Tibial artery (tissue), 4 donors: ENCODE data around the gene THADA.

Experiments used
- DNase-seq, 2 donors: peaks; one replicate each; pipeline ENCODE4 v3.0.0-alpha.2; 2019
- H3K27ac ChIP-seq, 2 donors: fragments of 200-600 bp; sonication (generic) in 1 of 2; 1 replicate in 1 of 2; 2 replicates in 1 of 2; pipeline ENCODE4 v1.5.1; 2018 to 2019; ENCODE audit warnings: mild to moderate bottlenecking in 1 of 2
- H3K27me3 ChIP-seq, 2 donors: fragments of 200-600 bp; sonication (generic) in 1 of 2; one replicate each; pipeline versions ENCODE4 v1.5.1 to v1.6.0; 2016 to 2019
- H3K36me3 ChIP-seq, 3 donors: fragments of 200-600 bp; sonication (generic) in 2 of 3; one replicate each; pipeline ENCODE4 v1.5.1; 2016 to 2019; ENCODE audit warnings: mild to moderate bottlenecking in 2 of 3
- H3K4me1 ChIP-seq, 4 donors: fragments of 200-600 bp; sonication (generic) in 2 of 4; 1 replicate in 3 of 4; 2 replicates in 1 of 4; pipeline ENCODE4 v1.5.1; 2016 to 2019
- H3K4me3 ChIP-seq, 2 donors: fragments of 200-600 bp; sonication (generic) in 1 of 2; 1 replicate in 1 of 2; 2 replicates in 1 of 2; pipeline ENCODE4 v1.5.1; 2018 to 2019; ENCODE audit warnings: mild to moderate bottlenecking in 2 of 2
- H3K9me3 ChIP-seq, 3 donors: fragments of 200-600 bp; sonication (generic) in 1 of 3; one replicate each; pipeline ENCODE4 v1.5.1; 2016 to 2019
- intact Hi-C: fragments of 100-400 bp; cut with DNase I; formaldehyde crosslinking; loops from one replicate; pipeline ENCODE4 v1.15.0; 2023; ENCODE audit warnings: low total_unique reads
- TF ChIP-seq, protein P1 (sequence below), 2 experiments: fragments of 200-600 bp in 1 of 2; fragments of 450-650 bp in 1 of 2; IDR thresholded peaks; one replicate each; pipeline ENCODE4 v1.5.1; 2017 to 2019; ENCODE audit warnings: antibody characterized with exemption in 2 of 2, mild to moderate bottlenecking in 1 of 2, moderate library complexity in 1 of 2

THADA gene

DNA sequence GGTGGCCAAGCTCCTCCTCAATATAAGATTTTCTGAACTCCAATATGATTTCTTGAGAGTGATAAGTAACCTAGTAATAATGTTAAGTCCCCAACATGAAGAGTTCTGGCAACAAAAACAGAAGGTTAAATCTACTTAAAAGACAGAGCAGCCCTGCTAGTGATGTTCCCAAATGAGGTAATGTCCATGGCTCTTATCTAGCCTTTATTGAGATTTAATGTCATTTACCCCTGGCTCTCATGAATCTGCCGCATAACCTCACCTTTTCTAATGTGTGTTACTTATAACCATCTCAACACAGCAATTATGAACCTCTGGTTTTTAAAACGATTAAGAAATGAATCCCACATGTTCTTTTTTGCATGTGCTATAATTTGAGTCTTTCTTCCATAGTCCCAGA is 201.9 kb downstream of the THADA start:
- DNase-seq, result no peak
- H3K4me1 ChIP-seq, result peaks cover 0 to 69% (median 27%) of the 10 kb centered on the region in 4 donors
- no peak overlapping the region for H3K4me3 ChIP-seq
- H3K36me3 ChIP-seq, result peaks cover 0 to 6% (median 4%) of the 10 kb centered on the region in 3 donors
- TF ChIP-seq, protein P1, sequence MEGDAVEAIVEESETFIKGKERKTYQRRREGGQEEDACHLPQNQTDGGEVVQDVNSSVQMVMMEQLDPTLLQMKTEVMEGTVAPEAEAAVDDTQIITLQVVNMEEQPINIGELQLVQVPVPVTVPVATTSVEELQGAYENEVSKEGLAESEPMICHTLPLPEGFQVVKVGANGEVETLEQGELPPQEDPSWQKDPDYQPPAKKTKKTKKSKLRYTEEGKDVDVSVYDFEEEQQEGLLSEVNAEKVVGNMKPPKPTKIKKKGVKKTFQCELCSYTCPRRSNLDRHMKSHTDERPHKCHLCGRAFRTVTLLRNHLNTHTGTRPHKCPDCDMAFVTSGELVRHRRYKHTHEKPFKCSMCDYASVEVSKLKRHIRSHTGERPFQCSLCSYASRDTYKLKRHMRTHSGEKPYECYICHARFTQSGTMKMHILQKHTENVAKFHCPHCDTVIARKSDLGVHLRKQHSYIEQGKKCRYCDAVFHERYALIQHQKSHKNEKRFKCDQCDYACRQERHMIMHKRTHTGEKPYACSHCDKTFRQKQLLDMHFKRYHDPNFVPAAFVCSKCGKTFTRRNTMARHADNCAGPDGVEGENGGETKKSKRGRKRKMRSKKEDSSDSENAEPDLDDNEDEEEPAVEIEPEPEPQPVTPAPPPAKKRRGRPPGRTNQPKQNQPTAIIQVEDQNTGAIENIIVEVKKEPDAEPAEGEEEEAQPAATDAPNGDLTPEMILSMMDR (IDR thresholded peaks at IDR 0.05), result no peak
- peak overlapping the region; percentile 10 to 68 for H3K27ac ChIP-seq
- no peaks in the 10 kb centered on the region for H3K27me3 ChIP-seq
- no peaks in the 10 kb centered on the region for H3K9me3 ChIP-seq
- intact Hi-C loops, result loop anchor here (10.0 kb wide), 1 partner anchor 49 kb away; no protein-coding TSS in a partner anchor

DNA sequence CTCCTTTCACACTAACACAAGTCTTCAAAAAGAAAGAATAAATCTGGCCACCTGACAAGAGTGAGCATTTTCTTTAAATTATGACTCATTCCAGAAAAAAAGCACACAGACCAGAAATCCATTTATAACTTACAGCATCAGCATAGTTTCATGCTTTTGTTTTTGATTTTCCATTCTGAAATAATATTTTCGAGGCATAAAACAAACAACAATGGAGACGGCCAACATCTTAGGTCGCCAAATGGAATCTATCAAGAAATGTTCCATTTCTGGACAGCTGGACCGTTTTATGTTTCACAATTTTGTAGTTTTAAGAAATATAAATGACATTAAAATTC is 204.0 kb downstream of the THADA start:
- Histone ChIP-seq H3K4me1 (peaks cover 0 to 79% (median 31%) of the 10 kb centered on the region in 4 donors), H3K27me3 (no peaks in the 10 kb centered on the region), H3K9me3 (no peaks in the 10 kb centered on the region), H3K36me3 (peaks cover 0 to 6% (median 4%) of the 10 kb centered on the region in 3 donors), H3K27ac (peak overlapping the region; percentile 61 to 68), H3K4me3 (no peak overlapping the region)
- intact Hi-C loops, result loop anchor here (10.0 kb wide), 1 partner anchor 47 kb away; no protein-coding TSS in a partner anchor
- TF ChIP-seq, protein P1 (IDR thresholded peaks at IDR 0.05), result no peak
- no peak for DNase-seq

DNA sequence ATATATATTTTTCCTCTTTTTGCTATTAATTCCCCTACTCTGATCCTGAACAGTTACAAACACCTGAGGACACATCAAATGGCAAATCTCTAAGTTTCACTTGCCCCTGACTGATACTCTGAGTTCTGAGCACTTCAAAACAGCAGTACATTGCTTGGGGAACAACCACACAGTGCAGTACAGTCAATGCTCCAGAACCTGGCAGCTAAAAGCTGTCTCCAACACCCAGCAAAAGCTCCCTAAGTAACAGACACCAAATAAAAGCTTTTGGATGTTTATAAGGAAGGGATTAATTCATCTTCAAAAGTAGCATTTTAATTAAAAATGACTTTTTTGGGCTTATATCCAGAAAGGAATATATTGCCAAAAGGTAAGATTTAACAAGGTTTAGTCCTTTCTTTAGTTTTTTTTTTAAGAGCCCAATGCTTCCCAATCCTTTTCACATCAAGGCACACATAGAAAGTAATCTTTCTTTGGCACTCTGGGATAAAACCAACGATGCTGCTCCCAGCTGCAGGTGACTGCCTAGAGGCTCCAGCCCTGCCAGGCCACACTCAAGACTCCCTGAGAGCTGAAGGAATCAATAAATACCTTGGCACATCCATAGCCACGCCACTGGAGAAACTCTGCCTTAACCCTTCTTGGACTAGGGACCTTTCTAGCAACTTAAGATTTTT is 204.5 kb downstream of the THADA start:
- DNase-seq, result no peak
- Histone ChIP-seq H3K4me3 (no peak overlapping the region), H3K27ac (peak overlapping the region; percentile 61 to 68), H3K36me3 (peaks cover 0 to 4% (median 3%) of the 10 kb centered on the region in 3 donors), H3K4me1 (peaks cover 0 to 76% (median 27%) of the 10 kb centered on the region in 4 donors), H3K27me3 (no peaks in the 10 kb centered on the region), H3K9me3 (no peaks in the 10 kb centered on the region)
- TF ChIP-seq, protein P1 (IDR thresholded peaks at IDR 0.05), result no peak
- intact Hi-C loops, result loop anchor here (10.0 kb wide), 1 partner anchor 47 kb away; no protein-coding TSS in a partner anchor

DNA sequence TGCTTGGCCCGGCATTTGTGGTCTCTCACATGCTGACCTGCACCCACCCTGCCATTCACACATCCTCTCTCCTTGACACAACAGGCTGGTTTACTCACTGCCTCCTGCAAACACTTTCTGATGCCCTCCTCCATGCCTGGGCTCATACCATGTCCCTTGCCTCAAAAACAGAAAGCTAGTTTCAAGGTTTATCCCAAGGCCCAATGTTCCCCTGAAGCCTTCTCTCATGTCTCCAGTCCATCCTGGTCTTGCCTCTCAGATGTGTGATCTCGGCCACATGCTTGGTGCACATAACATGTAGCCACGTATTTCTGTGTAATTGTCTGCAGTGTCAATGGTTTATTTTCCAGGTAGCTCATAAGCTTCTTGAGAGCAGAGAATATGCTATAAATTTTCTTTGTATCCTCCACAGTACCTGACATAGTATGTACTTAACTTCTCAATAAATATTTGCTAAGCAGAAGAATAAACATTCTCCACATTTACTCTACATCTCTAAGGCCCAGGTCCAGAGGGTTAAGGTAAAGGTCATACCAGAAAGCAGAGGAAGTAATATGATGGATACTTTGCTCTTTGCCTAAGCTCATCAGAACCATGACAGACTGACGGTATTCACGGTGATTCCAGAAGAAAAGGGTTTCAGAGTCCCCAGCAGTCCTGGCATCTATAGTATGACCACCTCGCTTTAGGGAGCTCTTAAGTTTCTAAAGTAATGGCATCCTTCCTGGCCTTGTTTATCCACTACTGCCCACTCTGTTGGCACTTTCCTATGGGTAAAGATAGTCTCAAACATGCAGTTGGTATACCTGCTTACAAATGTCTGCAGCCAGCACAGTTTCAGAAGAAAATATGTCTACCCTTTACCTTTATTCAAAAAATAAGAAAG is 206.0 kb downstream of the THADA start:
- DNase-seq, result no peak
- no peak overlapping the region for H3K27ac ChIP-seq
- H3K36me3 ChIP-seq, result peaks cover 0 to under 1% (median 0%) of the 10 kb centered on the region in 3 donors
- no peak overlapping the region for H3K4me3 ChIP-seq
- H3K27me3 ChIP-seq, result no peaks in the 10 kb centered on the region
- H3K9me3 ChIP-seq, result no peaks in the 10 kb centered on the region
- H3K4me1 ChIP-seq, result peaks cover 0 to 68% (median 23%) of the 10 kb centered on the region in 4 donors
- intact Hi-C loops, result loop anchor here (10.0 kb wide), 1 partner anchor 45 kb away; no protein-coding TSS in a partner anchor
- TF ChIP-seq, protein P1 (IDR thresholded peaks at IDR 0.05), result no peak

DNA sequence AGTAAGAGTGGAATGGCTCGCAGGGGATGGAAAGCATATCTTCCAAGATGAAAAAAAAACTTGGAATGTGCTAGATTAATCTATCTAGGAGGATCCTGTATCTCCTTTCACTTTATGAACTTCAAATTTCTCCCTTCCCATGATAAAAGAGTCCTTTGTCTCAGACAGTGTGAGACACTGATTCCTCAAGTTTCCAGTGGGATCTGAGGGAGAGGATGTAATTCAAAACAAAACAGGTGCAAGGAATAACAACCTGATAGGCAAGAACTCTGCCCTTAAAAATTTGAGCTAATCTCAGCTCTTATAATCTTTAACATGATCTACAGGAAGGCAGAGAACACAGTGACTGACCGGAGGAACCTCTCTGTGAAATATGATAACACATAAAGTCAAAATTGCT is 207.5 kb downstream of the THADA start:
- TF ChIP-seq, protein P1 (IDR thresholded peaks at IDR 0.05), result no peak
- intact Hi-C loops, result no loop called here
- H3K36me3 ChIP-seq, result no peaks in the 10 kb centered on the region
- H3K4me3 ChIP-seq, result no peak overlapping the region
- H3K27me3 ChIP-seq, result no peaks in the 10 kb centered on the region
- no peak for DNase-seq
- peak overlapping the region in 1 of 2 donors; percentile 58 for H3K27ac ChIP-seq
- H3K4me1 ChIP-seq, result peaks cover 0 to 61% (median 23%) of the 10 kb centered on the region in 4 donors
- H3K9me3 ChIP-seq, result no peaks in the 10 kb centered on the region
